Neutrophil (primary cell): ENCODE results near the gene TMEM14B.

ENCODE experiments used
- H3K27ac ChIP-seq: fragments of 200-600 bp; sonication (generic); 2 replicates; pipeline ENCODE4 v1.5.1; 2016; ENCODE audit warnings: mild to moderate bottlenecking, moderate library complexity
- H3K27me3 ChIP-seq: fragments of 200-600 bp; sonication (generic); 2 replicates; pipeline ENCODE4 v1.6.0; 2016; ENCODE audit warnings: mild to moderate bottlenecking
- H3K36me3 ChIP-seq: fragments of 200-600 bp; sonication (generic); 2 replicates; pipeline ENCODE4 v1.5.1; 2017
- H3K4me1 ChIP-seq, 2 experiments: fragments of 200-600 bp in 1 of 2; sonication (generic) in 1 of 2; 1 replicate in 1 of 2; 2 replicates in 1 of 2; pipeline versions ENCODE4 v1.5.1 to v1.6.1; 2013 to 2016; ENCODE audit warnings: low read depth in 1 of 2, low read length in 1 of 2, mild to moderate bottlenecking in 1 of 2, moderate library complexity in 1 of 2; ENCODE audit not compliant: control insufficient read depth in 1 of 2, insufficient read depth in 1 of 2
- H3K4me3 ChIP-seq, 2 experiments: fragments of 200-600 bp in 1 of 2; sonication (generic) in 1 of 2; 1 replicate in 1 of 2; 2 replicates in 1 of 2; pipeline ENCODE4 v1.5.1; 2013 to 2016; ENCODE audit warnings: low read depth in 1 of 2, low read length in 1 of 2, mild to moderate bottlenecking in 1 of 2, moderate library complexity in 1 of 2
- H3K9me3 ChIP-seq: fragments of 200-600 bp; sonication (generic); 2 replicates; pipeline ENCODE4 v1.5.1; 2016
- TF ChIP-seq, protein P1 (sequence below): fragments of 200-600 bp; sonication (generic); IDR thresholded peaks from 2 replicates; pipeline ENCODE4 v1.5.1; 2016; ENCODE audit warnings: antibody characterized with exemption

TMEM14B gene

DNA sequence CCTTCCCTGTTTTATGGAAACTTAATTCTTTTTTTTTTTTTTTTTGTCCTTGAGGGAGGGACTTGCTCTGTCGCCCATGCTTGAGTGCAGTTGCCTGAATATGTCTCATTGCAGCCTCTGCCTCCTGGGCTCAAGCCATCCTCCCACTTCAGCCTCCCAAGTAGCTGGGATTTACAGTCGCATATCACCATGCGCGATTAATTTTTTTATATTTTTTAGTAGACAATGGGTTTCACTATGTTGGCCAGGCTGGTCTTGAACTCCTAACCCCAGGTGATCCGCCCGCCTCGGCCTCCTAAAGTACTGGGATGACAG, 24.1 kb upstream of the TMEM14B start:
- H3K4me3 ChIP-seq: peak overlapping the region; percentile 67 to 85
- H3K9me3 ChIP-seq: no peaks in the 10 kb centered on the region
- TF ChIP-seq, protein P1, sequence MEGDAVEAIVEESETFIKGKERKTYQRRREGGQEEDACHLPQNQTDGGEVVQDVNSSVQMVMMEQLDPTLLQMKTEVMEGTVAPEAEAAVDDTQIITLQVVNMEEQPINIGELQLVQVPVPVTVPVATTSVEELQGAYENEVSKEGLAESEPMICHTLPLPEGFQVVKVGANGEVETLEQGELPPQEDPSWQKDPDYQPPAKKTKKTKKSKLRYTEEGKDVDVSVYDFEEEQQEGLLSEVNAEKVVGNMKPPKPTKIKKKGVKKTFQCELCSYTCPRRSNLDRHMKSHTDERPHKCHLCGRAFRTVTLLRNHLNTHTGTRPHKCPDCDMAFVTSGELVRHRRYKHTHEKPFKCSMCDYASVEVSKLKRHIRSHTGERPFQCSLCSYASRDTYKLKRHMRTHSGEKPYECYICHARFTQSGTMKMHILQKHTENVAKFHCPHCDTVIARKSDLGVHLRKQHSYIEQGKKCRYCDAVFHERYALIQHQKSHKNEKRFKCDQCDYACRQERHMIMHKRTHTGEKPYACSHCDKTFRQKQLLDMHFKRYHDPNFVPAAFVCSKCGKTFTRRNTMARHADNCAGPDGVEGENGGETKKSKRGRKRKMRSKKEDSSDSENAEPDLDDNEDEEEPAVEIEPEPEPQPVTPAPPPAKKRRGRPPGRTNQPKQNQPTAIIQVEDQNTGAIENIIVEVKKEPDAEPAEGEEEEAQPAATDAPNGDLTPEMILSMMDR: no peak
- no peak overlapping the region for H3K27ac ChIP-seq
- H3K27me3 ChIP-seq: no peaks in the 10 kb centered on the region
- no peaks in the 10 kb centered on the region for H3K36me3 ChIP-seq
- peaks cover 12 to 24% of the 10 kb centered on the region in 2 experiments for H3K4me1 ChIP-seq

DNA sequence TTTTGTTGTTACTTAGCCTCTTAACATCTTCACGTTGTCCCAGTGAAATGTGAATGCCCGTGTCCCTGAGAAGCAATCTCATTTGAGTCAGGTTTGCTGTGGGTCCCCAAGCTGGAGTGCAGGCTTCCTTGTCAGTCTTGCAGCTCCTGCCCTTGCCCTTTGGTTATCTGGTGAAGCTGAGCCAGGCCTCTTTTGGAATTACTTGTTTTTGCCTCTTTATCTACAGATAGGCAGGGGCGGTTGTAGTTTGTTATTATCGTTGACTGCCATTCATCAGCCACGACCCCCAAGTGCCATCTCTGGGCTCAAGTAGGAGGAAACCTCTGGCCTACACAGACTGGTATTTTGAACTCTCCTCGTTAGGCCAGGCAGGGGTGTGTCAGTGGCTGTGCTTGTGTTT, 22.6 kb upstream of the TMEM14B start:
- Histone ChIP-seq H3K9me3 (no peaks in the 10 kb centered on the region), H3K27ac (no peak overlapping the region), H3K4me3 (no peak overlapping the region), H3K27me3 (no peaks in the 10 kb centered on the region), H3K36me3 (no peaks in the 10 kb centered on the region), H3K4me1 (peaks cover 12 to 24% of the 10 kb centered on the region in 2 experiments)
- TF ChIP-seq, protein P1: no peak

DNA sequence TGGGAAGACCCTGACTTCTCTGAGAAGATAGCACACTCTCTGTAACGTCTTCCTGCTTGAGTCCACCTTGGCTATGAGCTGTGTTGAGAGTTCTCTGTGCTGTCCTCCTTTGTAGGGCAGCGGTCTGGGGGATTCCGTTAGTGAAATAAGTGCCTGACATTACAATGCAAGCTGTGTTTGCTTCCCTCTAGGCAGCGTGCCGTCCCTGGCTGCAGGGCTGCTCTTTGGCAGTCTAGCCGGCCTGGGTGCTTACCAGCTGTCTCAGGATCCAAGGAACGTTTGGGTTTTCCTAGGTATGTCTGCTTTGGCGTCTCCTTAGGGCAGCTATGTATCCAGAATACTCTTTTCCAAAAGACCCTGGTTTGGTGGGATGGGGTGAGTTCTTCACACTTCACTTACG, 21.9 kb upstream of the TMEM14B start:
- no peaks in the 10 kb centered on the region for H3K9me3 ChIP-seq
- TF ChIP-seq, protein P1: no peak
- H3K4me1 ChIP-seq: peaks cover 12 to 24% of the 10 kb centered on the region in 2 experiments
- no peaks in the 10 kb centered on the region for H3K27me3 ChIP-seq
- no peak overlapping the region for H3K27ac ChIP-seq
- H3K4me3 ChIP-seq: no peak overlapping the region
- no peaks in the 10 kb centered on the region for H3K36me3 ChIP-seq

DNA sequence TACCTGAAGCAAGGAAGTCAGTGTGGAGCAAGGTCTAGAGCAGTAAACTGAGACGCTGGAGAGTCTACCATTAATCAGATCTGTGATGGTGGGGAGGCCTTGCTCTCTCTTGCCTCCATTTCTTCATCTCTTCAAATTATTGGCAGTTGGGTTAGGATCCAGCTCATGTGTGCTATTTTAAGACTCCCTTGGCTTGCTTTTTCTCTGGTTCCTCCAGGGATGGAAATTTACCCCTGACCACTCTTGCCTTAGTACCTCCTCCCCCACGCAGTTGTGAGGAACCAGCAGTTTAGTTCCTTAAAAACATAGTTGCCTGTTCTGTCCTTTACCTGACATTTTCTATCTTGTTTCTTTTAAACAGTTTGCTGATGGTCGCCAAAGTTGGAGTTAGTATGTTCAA, 17.4 kb upstream of the TMEM14B start:
- Histone ChIP-seq H3K27ac (no peak overlapping the region), H3K4me1 (no peaks in the 10 kb centered on the region), H3K4me3 (no peak overlapping the region), H3K27me3 (no peaks in the 10 kb centered on the region), H3K9me3 (no peaks in the 10 kb centered on the region), H3K36me3 (peaks cover 8% of the 10 kb centered on the region)
- TF ChIP-seq, protein P1: no peak

DNA sequence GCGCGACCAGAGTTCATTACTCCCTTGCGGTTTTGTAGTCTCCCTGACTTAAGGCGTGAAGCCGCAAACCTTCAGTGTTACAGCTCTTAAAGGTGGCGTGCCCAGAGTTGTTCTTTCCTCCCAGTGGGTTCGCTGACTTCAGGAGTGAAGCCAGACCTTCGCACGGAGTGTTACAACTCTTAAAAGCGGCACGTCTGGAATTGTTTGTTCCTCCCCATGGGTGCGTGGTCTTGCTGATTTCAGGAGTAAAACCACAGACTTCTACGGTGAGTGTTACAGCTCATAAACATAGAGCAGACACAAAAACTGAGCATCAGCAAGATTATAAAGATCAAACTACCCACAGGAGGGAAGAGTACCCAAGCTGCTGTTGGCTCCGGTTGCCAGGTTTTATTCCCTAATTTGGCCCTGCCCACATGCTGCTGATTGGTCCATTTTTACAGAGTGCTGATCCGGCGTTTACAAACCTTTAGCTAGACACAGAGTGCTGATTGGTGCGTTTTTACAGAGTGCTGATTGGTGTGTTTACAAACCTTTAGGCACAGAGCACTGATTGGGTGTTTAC, 14.4 kb upstream of the TMEM14B start:
- Histone ChIP-seq H3K4me1 (no peaks in the 10 kb centered on the region), H3K4me3 (no peak overlapping the region), H3K27me3 (no peaks in the 10 kb centered on the region), H3K36me3 (peaks cover 8% of the 10 kb centered on the region), H3K9me3 (no peaks in the 10 kb centered on the region), H3K27ac (no peak overlapping the region)
- TF ChIP-seq, protein P1: no peak

DNA sequence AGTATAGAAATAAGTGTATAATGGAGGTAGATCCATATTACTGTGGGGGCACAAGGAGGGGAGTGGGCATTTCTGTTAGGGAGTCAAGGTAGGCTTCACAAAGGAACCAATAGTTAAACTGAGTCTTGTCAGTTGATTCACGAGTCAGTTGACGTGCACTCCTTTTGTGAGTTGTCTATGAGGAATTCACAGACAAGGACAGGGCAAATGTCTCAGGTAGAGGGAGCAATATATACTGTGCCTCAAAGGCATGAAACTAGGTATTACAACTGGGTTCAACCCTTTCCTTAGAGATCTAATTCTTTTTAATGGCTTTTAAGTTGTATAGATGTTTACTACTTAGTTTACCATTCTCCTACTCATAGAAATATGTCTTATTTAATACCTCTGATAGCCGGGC, 13.7 kb upstream of the TMEM14B start:
- Histone ChIP-seq H3K9me3 (no peaks in the 10 kb centered on the region), H3K4me1 (no peaks in the 10 kb centered on the region), H3K27ac (no peak overlapping the region), H3K4me3 (no peak overlapping the region), H3K36me3 (peaks cover 8% of the 10 kb centered on the region), H3K27me3 (no peaks in the 10 kb centered on the region)
- TF ChIP-seq, protein P1: no peak
